Endothelial cell of umbilical vein (primary cell): Measurements from ENCODE around the gene MAMSTR. TPM values are rescaled to one million over a fixed set of nuclear protein-coding genes. Genes with fewer than 3 reads are reported as not detected.
"Not testable (repeated sequence)": the region's sequence is repeated elsewhere in the genome, so short reads cannot be mapped to it uniquely, and the experiment has no call there.

Experiments used
- BruUV-seq: library from RNA; stranded (reverse); fragments of 400-500 nt; replicated peaks from 2 replicates; lab custom pipeline; 2021; lab: Mats Ljungman, UMichigan
- CTCF ChIA-PET: fragments of 300-600, 350-600 bp; sonication (Branson Sonifier 250); formaldehyde crosslinking; loops from one replicate; lab custom pipeline; 2021; ENCODE audit warnings: antibody characterized with exemption, inconsistent platforms; lab: Charles Lee
- POLR2A ChIA-PET: fragments of 300-600, 350-600 bp; sonication (Branson Sonifier 250); formaldehyde crosslinking; loops from one replicate; lab custom pipeline; 2021; ENCODE audit warnings: antibody characterized with exemption, inconsistent platforms; lab: Charles Lee
- DNase-seq: peaks from one replicate; pipeline ENCODE4 v3.0.0-alpha.2; 2011; ENCODE audit warnings: low read depth, low spot score
- FAIRE-seq: peaks from 2 replicates; lab custom pipeline; 2011; peaks lifted over from hg19 to GRCh38; lab: Jason Lieb, UNC
- H2AFZ ChIP-seq: 2 replicates; pipeline ENCODE4 v1.6.0; 2012; ENCODE audit warnings: low read depth, low read length, control low read depth, inconsistent platforms
- H3K27ac ChIP-seq: 2 replicates; pipeline ENCODE4 v1.5.1; 2011; ENCODE audit warnings: low read depth, mild to moderate bottlenecking, control low read depth, low read length, moderate library complexity; ENCODE audit not compliant: insufficient read depth
- H3K27me3 ChIP-seq, 2 experiments: 2 replicates each; pipeline versions ENCODE4 v1.6.0 to v1.6.1; 2011; ENCODE audit warnings: low read length in 2 of 2, mixed read lengths in 1 of 2; ENCODE audit not compliant: control insufficient read depth in 2 of 2, insufficient read depth in 2 of 2
- H3K36me3 ChIP-seq, 2 experiments: 2 replicates in 1 of 2; 3 replicates in 1 of 2; pipeline ENCODE4 v1.5.1; 2011; ENCODE audit warnings: low read length in 2 of 2, mild to moderate bottlenecking in 1 of 2, moderate library complexity in 1 of 2; ENCODE audit not compliant: control insufficient read depth in 2 of 2, insufficient read depth in 2 of 2; ENCODE audit errors: extremely low read depth in 1 of 2
- H3K4me1 ChIP-seq: 3 replicates; pipeline ENCODE4 v1.5.1; 2011; ENCODE audit warnings: mild to moderate bottlenecking, low read length; ENCODE audit not compliant: control insufficient read depth, insufficient read depth; ENCODE audit errors: extremely low read depth
- H3K4me2 ChIP-seq: 2 replicates; pipeline ENCODE4 v1.6.1; 2011; ENCODE audit warnings: low read length, control low read depth, mixed read lengths; ENCODE audit not compliant: insufficient read depth
- H3K4me3 ChIP-seq, 3 experiments: fragments of 200-600 bp in 1 of 3; sonication (generic), shearing (Covaris generic) in 1 of 3; replicated peaks in 1 of 3; 2 replicates each; pipeline ENCODE4 v1.5.1; 2011 to 2016; ENCODE audit warnings: control low read depth in 3 of 3, low read length in 3 of 3, mild to moderate bottlenecking in 2 of 3, inconsistent platforms in 1 of 3, low read depth in 1 of 3, moderate library complexity in 1 of 3; ENCODE audit not compliant: insufficient read depth in 1 of 3
- H3K79me2 ChIP-seq: 2 replicates; pipeline ENCODE4 v1.6.0; 2012; ENCODE audit warnings: low read length, inconsistent platforms; ENCODE audit not compliant: control insufficient read depth, insufficient read depth
- H3K9ac ChIP-seq: replicated peaks from 2 replicates; pipeline ENCODE3; 2011; ENCODE audit warnings: low read length, control low read depth; ENCODE audit not compliant: insufficient read depth; ENCODE audit errors: extremely low read depth
- H3K9me1 ChIP-seq: replicated peaks from 3 replicates; pipeline ENCODE4 v1.6.0; 2011; ENCODE audit warnings: mild to moderate bottlenecking, low read length; ENCODE audit not compliant: control insufficient read depth, insufficient read depth; ENCODE audit errors: extremely low read depth
- H3K9me3 ChIP-seq: replicated peaks from 2 replicates; pipeline ENCODE4 v1.5.1; 2012; ENCODE audit warnings: low read length, inconsistent platforms; ENCODE audit not compliant: control insufficient read depth, insufficient read depth
- H4K20me1 ChIP-seq: replicated peaks from 2 replicates; pipeline ENCODE3; 2011; ENCODE audit warnings: mild to moderate bottlenecking, low read length; ENCODE audit not compliant: control insufficient read depth, insufficient read depth; ENCODE audit errors: extremely low read depth
- EZH2 ChIP-seq: IDR thresholded peaks from 2 replicates; pipeline ENCODE4 v1.6.1; 2012; ENCODE audit warnings: borderline replicate concordance, low read depth, mild to moderate bottlenecking, moderate library complexity, low read length, inconsistent platforms; ENCODE audit not compliant: severe bottlenecking
- FOS ChIP-seq: IDR thresholded peaks from 2 replicates; pipeline ENCODE4 v1.6.1; 2011; ENCODE audit warnings: mild to moderate bottlenecking, low read length, moderate library complexity, borderline replicate concordance; ENCODE audit not compliant: insufficient read depth
- GATA2 ChIP-seq: IDR thresholded peaks from 2 replicates; pipeline ENCODE4 v1.7.0; 2011; ENCODE audit warnings: low read depth, mild to moderate bottlenecking, moderate library complexity, mixed read lengths, low read length; ENCODE audit not compliant: insufficient read length, insufficient read depth
- JUN ChIP-seq: IDR thresholded peaks from 2 replicates; pipeline ENCODE4 v1.6.1; 2011; ENCODE audit warnings: borderline replicate concordance, low read depth; ENCODE audit not compliant: insufficient read length, insufficient read depth
- MAX ChIP-seq: IDR thresholded peaks from 2 replicates; pipeline ENCODE4 v1.6.1; 2011; ENCODE audit not compliant: insufficient read depth, insufficient read length
- MYC ChIP-seq: IDR thresholded peaks from one replicate; pipeline ENCODE4 v1.6.1; 2011; ENCODE audit warnings: mild to moderate bottlenecking, low read depth, low read length
- POLR2A ChIP-seq: IDR thresholded peaks from 2 replicates; pipeline ENCODE4 v1.6.1; 2012; ENCODE audit warnings: low read depth, mild to moderate bottlenecking, control low read depth, low read length
- POLR2AphosphoS5 ChIP-seq: IDR thresholded peaks from 2 replicates; pipeline ENCODE4 v1.6.1; 2012; ENCODE audit warnings: low read depth, mild to moderate bottlenecking, control low read depth, low read length, moderate library complexity; ENCODE audit not compliant: insufficient read depth
- dilution Hi-C: fragments of 300-500 bp; cut with MboI; formaldehyde crosslinking; loops from one replicate; pipeline ENCODE4 v1.15.0; 2019; ENCODE audit warnings: low sequenced_read_pairs; ENCODE audit not compliant: extremely low pct_ligation_motif_present
- intact Hi-C: fragments of 100-400 bp; cut with micrococcal nuclease; formaldehyde crosslinking; loops from one replicate; pipeline ENCODE4 v1.10.0; 2022
- polyA plus RNA-seq, 4 experiments: library from polyadenylated mRNA; depleted of rRNA in 3 of 4; stranded (reverse) in 3 of 4; unstranded in 1 of 4; fragments of >200 nt; gene quantifications; 2 replicates each; pipeline versions ENCODE4 v1.2.1 to v1.2.3, GENCODE V29; 2011 to 2012; ENCODE audit warnings: missing spikeins in 1 of 4
- total RNA-seq: library from RNA; stranded (reverse); gene quantifications from 2 replicates; pipeline ENCODE4 v1.2.3, GENCODE V29; 2021

The MAMSTR gene
- total and polyA plus RNA-seq, 2 donors (not counting 3 experiments of a cell fraction or from before 2014, with no cell fraction given) = 0.57 to 0.84 TPM

- Histone ChIP-seq H3K4me3 (peak within 1 kb of the TSS in 2 of 3 experiments; percentile 6 to 44), H3K9me3 (no peaks in the 10 kb centered on the region), H3K79me2 (no peaks in the 10 kb centered on the region), H3K9ac (no peak within 1 kb of the TSS), H3K27ac (no peak within 1 kb of the TSS), H3K4me1 (peaks cover 16% of the 10 kb centered on the region), H2AFZ (peak within 1 kb of the TSS; percentile 97), H3K4me2 (peak within 1 kb of the TSS; percentile 68), H3K36me3 (no peaks in the 10 kb centered on the region), H3K27me3 (no peaks in the 10 kb centered on the region), H4K20me1 (no peaks in the 10 kb centered on the region), H3K9me1 (no peaks in the 10 kb centered on the region)
- no TSS peak for BruUV-seq
- ChIA-PET POLR2A (interaction anchor here (0.6 kb wide), 2 partner anchors 264 to 430 kb away, joined by 3 read pairs; no protein-coding TSS in a partner anchor), CTCF (interaction anchor here (0.6 to 2.8 kb wide), 5 partner anchors 17 to 50 kb away, joined by 3 to 10 read pairs (median 7); partner anchors contain the start of gene CA11)
- dilution Hi-C loops (no loop called here), intact Hi-C loops (no loop called here)
- no peak for DNase-seq
- no peak for TF ChIP-seq MAX
- TF ChIP-seq JUN = no peak
- no peak for TF ChIP-seq FOS
- no peak for TF ChIP-seq POLR2AphosphoS5
- no peak for TF ChIP-seq EZH2
- no peak for TF ChIP-seq GATA2
- no peak for TF ChIP-seq MYC
- TF ChIP-seq POLR2A = no peak
- no peak for FAIRE-seq
Observed at GRCh38 chr19:48695743-48696352, 23.7 kb downstream of the MAMSTR start, which contains the start of gene FUT2. Gene FUT2 (plus strand): TSS chr19:48695971. CDS start chr19:48702957, 6,986 bp downstream.

GRCh38 chr19:48693629-48694028, 25.9 kb downstream of the MAMSTR start:
- H2AFZ ChIP-seq, H3K4me2 ChIP-seq, H3K9ac ChIP-seq, H3K79me2 ChIP-seq, FAIRE-seq, H3K27ac ChIP-seq, BruUV-seq, DNase-seq, H4K20me1 ChIP-seq, intact Hi-C loops, dilution Hi-C loops, H3K27me3 ChIP-seq, POLR2A ChIA-PET, H3K36me3 ChIP-seq, H3K9me3 ChIP-seq, H3K4me3 ChIP-seq, H3K9me1 ChIP-seq: not testable (repeated sequence)
- CTCF ChIA-PET = interaction anchor here (0.9 to 1.9 kb wide), 2 partner anchors 10 to 18 kb away, joined by 3 to 11 read pairs; no protein-coding TSS in a partner anchor
- peaks cover 16% of the 10 kb centered on the region for H3K4me1 ChIP-seq
